ENCODE results near the gene ATP1A3. TPM values are rescaled to one million over a fixed set of nuclear protein-coding genes. Genes with fewer than 3 reads are reported as not detected.

ATP1A3 gene
- total and polyA plus RNA-seq, 8 donors: 0.09 to 1.2 (median 0.32) TPM

GRCh38 chr19:41971363-41971762 lies 22.7 kb downstream of the ATP1A3 start:
- Histone ChIP-seq H3K27me3 (no peaks in the 10 kb centered on the region), H3K36me3 (no peaks in the 10 kb centered on the region), H3K4me1 (no peaks in the 10 kb centered on the region), H3K4me3 (no peak overlapping the region), H3K9me3 (no peaks in the 10 kb centered on the region), H3K27ac (no peak overlapping the region)
- DNase-seq: no peak
- no peak for TF ChIP-seq CTCF (IDR thresholded peaks at IDR 0.05)
- intact Hi-C loops (cut with DNase I): no loop called here
- no peak for ATAC-seq
- 68 to 73% methylated on average over 11 of the region's 11 CpGs for WGBS, 2 donors
- FAIRE-seq: no peak

GRCh38 chr19:41969772-41970458 lies 24.1 kb downstream of the ATP1A3 start:
- no peak for TF ChIP-seq CTCF (IDR thresholded peaks at IDR 0.05)
- intact Hi-C loops (cut with DNase I): no loop called here
- WGBS, 2 donors: 78 to 85% methylated on average over 19 of the region's 19 CpGs
- no peak for DNase-seq
- no peaks in the 10 kb centered on the region for H3K27me3 ChIP-seq
- H3K4me1 ChIP-seq: no peaks in the 10 kb centered on the region
- H3K27ac ChIP-seq: no peak overlapping the region
- no peaks in the 10 kb centered on the region for H3K9me3 ChIP-seq
- H3K4me3 ChIP-seq: no peak overlapping the region
- no peak for ATAC-seq
- H3K36me3 ChIP-seq: no peaks in the 10 kb centered on the region
- FAIRE-seq: no peak

GRCh38 chr19:41968751-41969595 lies 25.1 kb downstream of the ATP1A3 start:
- Histone ChIP-seq H3K27me3 (no peaks in the 10 kb centered on the region), H3K27ac (no peak overlapping the region), H3K4me1 (no peaks in the 10 kb centered on the region), H3K36me3 (no peaks in the 10 kb centered on the region), H3K9me3 (no peaks in the 10 kb centered on the region), H3K4me3 (no peak overlapping the region)
- no peak for TF ChIP-seq CTCF (IDR thresholded peaks at IDR 0.05)
- WGBS, 2 donors: 64 to 68% methylated on average over 28 of the region's 28 CpGs
- DNase-seq (no peak), ATAC-seq (no peak), FAIRE-seq (no peak)
- intact Hi-C loops (cut with DNase I): no loop called here

- DNase-seq: no peak
- H3K4me1 ChIP-seq: no peaks in the 10 kb centered on the region
- no peaks in the 10 kb centered on the region for H3K36me3 ChIP-seq
- TF ChIP-seq CTCF (IDR thresholded peaks at IDR 0.05): no peak
- no peak for FAIRE-seq
- WGBS, 2 donors: 52 to 59% methylated on average over 26 of the region's 26 CpGs
- no peak overlapping the region for H3K4me3 ChIP-seq
- ATAC-seq: no peak
- H3K27ac ChIP-seq: no peak overlapping the region
- H3K27me3 ChIP-seq: no peaks in the 10 kb centered on the region
- intact Hi-C loops (cut with DNase I): no loop called here
- no peaks in the 10 kb centered on the region for H3K9me3 ChIP-seq
Measured at GRCh38 chr19:41967054-41967783, 26.8 kb downstream of the ATP1A3 start.
